Skeletal muscle satellite cell (primary cell): ENCODE measurements around the gene CDH23.

ENCODE experiments used
- H3K27me3 ChIP-seq: 2 replicates; pipeline ENCODE4 v1.7.0; 2013; ENCODE audit warnings: low read length; ENCODE audit not compliant: control insufficient read depth, insufficient read depth
- H3K36me3 ChIP-seq: 2 replicates; pipeline ENCODE4 v1.7.0; 2013; ENCODE audit warnings: mild to moderate bottlenecking, control low read depth, low read length; ENCODE audit not compliant: insufficient read depth
- H3K4me1 ChIP-seq: 2 replicates; pipeline ENCODE4 v1.7.0; 2013; ENCODE audit warnings: low read length; ENCODE audit not compliant: control insufficient read depth, insufficient read depth
- H3K4me2 ChIP-seq: 2 replicates; pipeline ENCODE4 v1.7.0; 2013; ENCODE audit warnings: mild to moderate bottlenecking, low read length
- H3K4me3 ChIP-seq: 2 replicates; pipeline ENCODE4 v1.7.0; 2013; ENCODE audit warnings: low read length
- H3K9ac ChIP-seq: 2 replicates; pipeline ENCODE4 v1.7.0; 2013; ENCODE audit warnings: mild to moderate bottlenecking, low read depth, low read length, moderate library complexity
- H3K9me3 ChIP-seq: replicated peaks from 2 replicates; pipeline ENCODE4 v1.7.0; 2013; ENCODE audit warnings: mild to moderate bottlenecking, control low read depth, low read length

Gene CDH23

GRCh38 chr10:71408436-71409225 is 11.9 kb downstream of the CDH23 start:
- Histone ChIP-seq H3K4me3 (no peak overlapping the region), H3K36me3 (no peaks in the 10 kb centered on the region), H3K4me1 (no peaks in the 10 kb centered on the region), H3K4me2 (no peak overlapping the region), H3K9ac (no peak overlapping the region), H3K9me3 (peaks cover 5% of the 10 kb centered on the region), H3K27me3 (peaks cover 62% of the 10 kb centered on the region)

DNA sequence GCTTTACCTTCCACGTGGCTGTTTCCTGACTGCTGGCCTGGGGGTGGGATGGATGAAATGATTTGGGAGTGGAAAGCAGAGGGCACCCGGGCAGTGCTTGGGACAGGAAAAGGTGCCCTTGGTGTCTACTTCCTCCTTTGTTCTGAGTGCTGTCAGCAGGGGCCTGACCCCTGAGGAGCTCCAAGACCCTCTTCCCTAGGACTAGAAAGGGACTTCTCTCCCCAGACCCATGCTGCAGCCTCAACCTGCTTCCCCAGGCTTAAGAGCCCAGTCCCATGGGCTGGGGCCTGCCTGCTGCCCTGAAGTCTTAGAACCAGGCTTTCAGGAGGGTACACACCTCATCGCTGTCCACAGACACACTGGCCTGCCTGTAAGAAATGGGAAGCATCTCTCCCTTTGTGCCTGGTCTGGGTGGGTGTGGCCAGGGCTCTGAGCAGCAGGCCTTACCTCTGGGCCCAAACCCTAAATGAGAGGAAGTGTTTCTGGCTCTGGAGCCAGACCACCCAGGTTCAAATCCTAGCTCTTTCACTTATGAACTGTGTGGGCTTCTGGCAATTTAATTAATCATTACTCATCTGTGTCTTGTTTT is 12.9 kb downstream of the CDH23 start:
- no peaks in the 10 kb centered on the region for H3K36me3 ChIP-seq
- peaks cover 66% of the 10 kb centered on the region for H3K27me3 ChIP-seq
- H3K4me2 ChIP-seq = no peak overlapping the region
- H3K4me3 ChIP-seq = no peak overlapping the region
- H3K9ac ChIP-seq = no peak overlapping the region
- H3K9me3 ChIP-seq = peaks cover 5% of the 10 kb centered on the region
- no peaks in the 10 kb centered on the region for H3K4me1 ChIP-seq

- Histone ChIP-seq H3K9ac (no peak overlapping the region), H3K27me3 (peaks cover 52% of the 10 kb centered on the region), H3K4me2 (no peak overlapping the region), H3K4me3 (no peak overlapping the region), H3K36me3 (no peaks in the 10 kb centered on the region), H3K9me3 (peaks cover 5% of the 10 kb centered on the region), H3K4me1 (no peaks in the 10 kb centered on the region)
Measured at GRCh38 chr10:71413581-71413980, 16.9 kb downstream of the CDH23 start.

DNA sequence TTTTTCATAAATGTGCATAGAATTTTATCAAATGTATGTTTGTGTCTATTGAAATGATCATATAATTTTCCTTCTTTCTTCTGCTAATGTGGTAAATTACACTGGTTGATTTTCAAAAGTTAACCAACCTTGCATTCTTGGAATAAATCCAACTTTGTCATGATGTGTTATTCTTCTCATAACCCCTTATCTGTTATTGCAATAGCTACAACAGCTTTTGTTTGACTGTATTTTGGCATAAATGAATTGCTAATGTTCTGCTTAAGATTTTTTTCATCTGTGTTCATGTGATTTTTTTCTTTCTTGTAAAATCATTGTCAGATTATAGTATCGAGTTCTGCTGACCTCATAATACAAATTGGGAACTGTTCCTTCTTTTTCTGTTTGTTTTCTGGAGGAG is 17.6 kb downstream of the CDH23 start:
- Histone ChIP-seq H3K36me3 (no peaks in the 10 kb centered on the region), H3K27me3 (peaks cover 44% of the 10 kb centered on the region), H3K4me2 (no peak overlapping the region), H3K4me3 (no peak overlapping the region), H3K9me3 (peaks cover 5% of the 10 kb centered on the region), H3K4me1 (no peaks in the 10 kb centered on the region), H3K9ac (no peak overlapping the region)

- Histone ChIP-seq H3K4me1 (no peaks in the 10 kb centered on the region), H3K4me2 (no peak overlapping the region), H3K27me3 (peaks cover 41% of the 10 kb centered on the region), H3K36me3 (no peaks in the 10 kb centered on the region), H3K9me3 (no peaks in the 10 kb centered on the region), H3K9ac (no peak overlapping the region), H3K4me3 (no peak overlapping the region)
Measured at GRCh38 chr10:71419002-71419540, 22.4 kb downstream of the CDH23 start.

DNA sequence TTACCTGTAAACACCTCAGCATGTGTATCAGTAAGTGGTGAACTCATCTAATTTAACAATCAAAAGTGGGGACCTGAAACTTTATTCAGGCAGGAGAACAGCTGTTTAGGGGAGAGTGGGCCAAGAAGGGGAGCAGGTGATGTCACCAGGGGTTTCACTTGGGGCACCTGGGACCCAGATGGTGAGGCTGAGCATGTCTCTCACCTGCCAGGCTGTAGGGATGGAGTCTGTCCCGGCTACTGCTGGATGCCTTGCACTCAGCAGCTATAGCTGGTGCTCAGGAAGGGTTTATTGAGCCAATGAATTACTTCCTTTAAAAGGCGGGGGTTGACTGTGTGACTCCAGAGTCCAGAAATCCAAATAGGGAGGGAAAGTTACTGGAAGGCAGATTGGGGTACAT is 23.0 kb downstream of the CDH23 start:
- peaks cover 40% of the 10 kb centered on the region for H3K27me3 ChIP-seq
- H3K9me3 ChIP-seq = no peaks in the 10 kb centered on the region

GRCh38 chr10:71421075-71421434 is 24.3 kb downstream of the CDH23 start:
- Histone ChIP-seq H3K36me3 (no peaks in the 10 kb centered on the region), H3K27me3 (peaks cover 40% of the 10 kb centered on the region), H3K9ac (no peak overlapping the region), H3K4me3 (no peak overlapping the region), H3K9me3 (no peaks in the 10 kb centered on the region), H3K4me2 (no peak overlapping the region), H3K4me1 (no peaks in the 10 kb centered on the region)

More for the DNA sequence above, 23.0 kb downstream of the CDH23 start:
- no peaks in the 10 kb centered on the region for H3K4me1 ChIP-seq
- no peak overlapping the region for H3K9ac ChIP-seq
- H3K36me3 ChIP-seq = no peaks in the 10 kb centered on the region
- no peak overlapping the region for H3K4me3 ChIP-seq
- H3K4me2 ChIP-seq = no peak overlapping the region

DNA sequence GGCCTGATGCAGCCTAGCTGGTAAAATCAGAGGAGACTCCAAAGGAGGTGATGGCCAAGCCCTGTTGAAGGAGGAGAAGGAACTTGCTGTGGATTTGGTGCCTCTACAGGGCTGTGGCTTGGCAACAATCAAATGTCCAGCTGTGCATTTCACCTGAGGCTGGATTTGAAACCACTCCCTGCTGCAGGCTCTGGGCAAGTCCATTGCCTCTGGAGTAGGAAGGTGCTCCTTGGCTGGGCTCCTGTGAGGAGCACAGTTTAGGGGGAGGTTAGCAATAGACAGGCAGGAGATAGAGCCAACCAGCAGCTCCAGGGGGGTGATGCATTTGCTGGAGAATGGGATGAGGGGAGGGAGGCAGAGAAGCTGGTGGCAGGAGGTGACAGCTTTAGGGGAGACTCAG is 26.5 kb downstream of the CDH23 start:
- H3K4me1 ChIP-seq = no peaks in the 10 kb centered on the region

GRCh38 chr10:71423901-71424300 is 27.2 kb downstream of the CDH23 start:
- Histone ChIP-seq H3K27me3 (peaks cover 42% of the 10 kb centered on the region), H3K4me1 (no peaks in the 10 kb centered on the region), H3K4me2 (no peak overlapping the region), H3K4me3 (no peak overlapping the region), H3K9ac (no peak overlapping the region), H3K36me3 (no peaks in the 10 kb centered on the region), H3K9me3 (no peaks in the 10 kb centered on the region)

More for the DNA sequence above, 26.5 kb downstream of the CDH23 start:
- Histone ChIP-seq H3K9me3 (no peaks in the 10 kb centered on the region), H3K4me3 (no peak overlapping the region), H3K27me3 (peaks cover 39% of the 10 kb centered on the region), H3K9ac (no peak overlapping the region), H3K4me2 (no peak overlapping the region), H3K36me3 (no peaks in the 10 kb centered on the region)

DNA sequence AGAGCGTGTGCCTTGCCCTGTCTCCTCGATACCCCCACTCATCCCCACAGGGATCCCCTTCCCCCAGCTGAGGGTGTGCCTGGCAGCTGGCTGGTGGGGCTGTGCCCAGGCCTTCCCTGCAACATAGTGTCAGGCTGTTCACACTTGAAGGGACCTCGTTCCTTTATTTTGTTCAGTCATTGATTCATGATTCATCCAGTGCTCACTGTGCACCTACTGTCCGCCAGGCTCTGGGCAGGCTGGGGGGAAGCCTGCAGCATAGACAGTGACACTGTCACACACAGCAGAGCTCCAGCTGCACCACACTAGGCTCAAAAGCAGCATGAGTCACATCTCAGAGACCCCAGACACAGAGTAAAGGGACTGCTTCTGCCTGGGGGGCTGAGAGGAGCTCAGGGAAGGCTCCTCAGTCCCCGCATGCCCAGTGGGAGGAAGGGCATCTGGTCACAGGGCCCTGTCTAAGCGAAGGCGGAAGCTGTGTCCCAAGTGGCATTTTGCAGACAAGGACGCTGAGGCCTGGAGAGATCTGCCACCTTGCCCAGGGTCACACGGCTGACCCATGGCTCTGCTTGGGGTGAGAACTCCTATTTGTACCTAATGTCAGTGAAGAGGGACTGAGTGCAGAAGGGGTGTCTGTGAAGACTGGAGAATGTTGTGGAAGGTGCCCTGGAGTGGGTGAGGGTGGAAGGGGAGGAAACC is 27.9 kb downstream of the CDH23 start:
- H3K9me3 ChIP-seq = no peaks in the 10 kb centered on the region
- H3K36me3 ChIP-seq = no peaks in the 10 kb centered on the region
- H3K4me2 ChIP-seq = no peak overlapping the region
- H3K27me3 ChIP-seq = peaks cover 50% of the 10 kb centered on the region
- no peaks in the 10 kb centered on the region for H3K4me1 ChIP-seq
- no peak overlapping the region for H3K4me3 ChIP-seq
- H3K9ac ChIP-seq = no peak overlapping the region

DNA sequence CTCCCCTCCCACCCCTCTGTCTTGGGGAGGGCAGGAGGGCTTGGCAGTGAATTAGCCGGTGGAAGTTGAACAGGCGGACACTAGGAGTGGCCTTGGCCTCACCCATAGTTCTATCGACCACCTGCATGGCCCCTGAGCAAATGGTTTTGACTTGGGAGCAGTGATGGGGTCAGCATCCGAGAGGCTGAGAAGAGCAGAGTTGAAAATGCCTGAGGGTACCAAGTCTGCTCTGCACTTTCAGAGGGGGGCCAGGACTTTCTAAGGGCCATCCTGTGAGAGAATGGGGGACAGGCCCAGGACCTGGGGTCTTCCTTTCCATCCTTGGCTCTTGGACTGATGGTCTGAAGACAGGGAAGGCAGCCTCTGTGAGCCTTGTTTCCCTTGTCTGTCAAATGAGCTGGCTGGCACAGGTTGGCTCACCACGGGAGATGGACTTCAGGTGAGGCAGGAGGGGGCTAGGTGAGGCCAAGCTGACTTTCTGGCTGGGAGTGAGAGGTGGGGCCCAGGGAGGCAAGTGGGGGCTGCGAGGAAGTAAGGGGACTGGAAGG is 29.4 kb downstream of the CDH23 start:
- Histone ChIP-seq H3K9me3 (no peaks in the 10 kb centered on the region), H3K4me3 (no peak overlapping the region), H3K27me3 (peaks cover 63% of the 10 kb centered on the region), H3K9ac (no peak overlapping the region), H3K4me2 (no peak overlapping the region), H3K4me1 (no peaks in the 10 kb centered on the region), H3K36me3 (no peaks in the 10 kb centered on the region)
